GM12873 (cell line): ENCODE results near the gene SIGLEC1.

Experiments used
- CTCF ChIP-seq: IDR thresholded peaks from 2 replicates; pipeline ENCODE4 v1.5.1; 2012; ENCODE audit warnings: low read depth, mild to moderate bottlenecking, moderate library complexity, low read length, control low read depth; ENCODE audit not compliant: insufficient read depth; ENCODE audit errors: missing control alignments

The SIGLEC1 gene

GRCh38 chr20:3723284-3723683 is 10.9 kb upstream of the SIGLEC1 start:
- no peak for TF ChIP-seq CTCF

- no peak for TF ChIP-seq CTCF
Measured at GRCh38 chr20:3721912-3722311, 9.5 kb upstream of the SIGLEC1 start.

- TF ChIP-seq CTCF = no peak
Measured at GRCh38 chr20:3720626-3721025, 8.2 kb upstream of the SIGLEC1 start.

DNA sequence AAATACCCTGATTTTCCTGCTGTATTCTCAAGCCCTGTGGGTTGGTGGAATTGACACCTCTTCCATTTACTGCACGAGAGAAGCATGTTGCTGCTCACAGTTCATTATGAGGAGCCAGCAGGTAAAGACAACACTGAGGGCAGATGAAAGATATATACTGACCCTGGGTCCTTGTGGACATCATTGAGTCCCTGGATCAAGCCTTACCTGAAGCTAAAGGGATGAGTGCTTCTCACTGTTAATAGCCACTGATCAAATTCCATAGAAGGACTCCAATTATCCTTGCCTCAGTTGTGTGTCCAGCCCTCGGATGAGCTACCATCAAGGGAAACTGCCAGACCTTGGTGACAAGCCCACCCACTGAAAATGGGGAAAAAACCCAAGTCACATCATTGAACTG is 7.7 kb upstream of the SIGLEC1 start:
- no peak for TF ChIP-seq CTCF

DNA sequence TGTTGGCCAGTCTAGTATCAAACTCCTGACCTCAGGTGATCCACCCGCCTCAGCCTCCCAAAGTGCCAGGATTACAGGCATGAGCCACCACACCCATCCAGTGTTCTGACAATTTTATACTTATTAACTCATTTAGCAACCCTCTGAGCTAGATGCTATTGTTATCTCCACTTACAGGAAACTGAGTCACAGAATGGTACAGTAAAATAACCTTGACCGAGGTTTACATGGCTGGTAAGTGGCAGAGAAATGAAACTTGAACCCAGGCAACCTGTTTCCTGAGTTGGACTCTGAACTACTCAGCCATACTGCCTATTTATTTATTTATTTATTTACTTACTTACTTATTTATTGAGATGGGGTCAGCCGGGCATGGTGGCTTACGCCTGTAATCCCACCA is 6.6 kb upstream of the SIGLEC1 start:
- no peak for TF ChIP-seq CTCF

GRCh38 chr20:3716195-3716834 is 3.9 kb upstream of the SIGLEC1 start:
- TF ChIP-seq CTCF = peak; percentile 79

DNA sequence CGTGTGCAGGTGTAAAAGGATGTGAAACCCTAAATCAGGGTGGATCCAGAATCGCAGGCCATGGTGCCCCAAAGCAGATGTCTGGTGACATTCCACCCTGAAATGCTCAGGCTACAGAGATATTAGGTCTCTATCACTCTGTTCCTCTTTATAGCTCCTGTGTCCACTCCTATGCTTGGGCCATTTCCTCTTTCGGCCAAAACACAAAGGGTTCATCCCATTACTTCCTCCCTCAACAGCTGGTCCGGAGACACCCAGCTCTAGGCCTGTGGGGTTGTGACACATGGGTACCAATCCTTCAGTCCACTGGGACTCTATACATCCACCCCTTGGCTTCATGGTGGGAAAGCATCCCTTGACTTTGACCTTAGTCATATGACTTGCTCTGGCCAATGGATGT is 1.7 kb upstream of the SIGLEC1 start:
- no peak for TF ChIP-seq CTCF
